ENCODE data around the gene CBFA2T3. TPM values are rescaled to one million over a fixed set of nuclear protein-coding genes. Genes with fewer than 3 reads are reported as not detected.

The CBFA2T3 gene
- total RNA-seq, 1 donor from 2014 or later, result not detected

DNA sequence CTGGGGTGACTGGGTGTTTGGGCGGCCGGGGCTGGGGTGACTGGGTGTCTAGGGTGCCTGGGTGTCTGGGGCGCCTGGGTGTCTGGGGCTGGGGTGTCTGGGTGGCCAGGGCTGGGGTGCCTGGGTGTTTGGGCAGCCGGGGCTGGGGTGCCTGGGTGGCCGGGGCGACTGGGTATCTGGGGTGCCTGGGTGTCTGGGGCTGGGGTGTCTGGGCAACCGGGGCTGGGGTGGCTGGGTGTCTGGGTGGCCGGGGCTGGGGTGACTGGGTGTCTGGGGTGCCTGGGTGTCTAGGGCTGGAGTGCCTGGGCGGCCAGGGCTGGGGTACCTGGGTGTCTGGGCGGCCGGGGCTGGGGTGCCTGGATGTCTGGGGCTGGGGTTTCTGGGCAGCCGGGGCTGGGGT, 151.9 kb downstream of the CBFA2T3 start:
- no peak for DNase-seq (ENCODE audit: extremely low spot score, unreplicated experiment)
- Mint-ChIP-seq H3K4me3 (ENCODE audit: unreplicated experiment) (no peak overlapping the region), H3K4me1 (ENCODE audit: unreplicated experiment) (no peaks in the 10 kb centered on the region), H3K36me3 (ENCODE audit: unreplicated experiment) (peaks cover 5% of the 10 kb centered on the region), H3K27ac (ENCODE audit: unreplicated experiment) (no peak overlapping the region), H3K9me3 (ENCODE audit: unreplicated experiment) (no peaks in the 10 kb centered on the region), H3K27me3 (ENCODE audit: unreplicated experiment) (no peaks in the 10 kb centered on the region)
- TF ChIP-seq, protein P1, sequence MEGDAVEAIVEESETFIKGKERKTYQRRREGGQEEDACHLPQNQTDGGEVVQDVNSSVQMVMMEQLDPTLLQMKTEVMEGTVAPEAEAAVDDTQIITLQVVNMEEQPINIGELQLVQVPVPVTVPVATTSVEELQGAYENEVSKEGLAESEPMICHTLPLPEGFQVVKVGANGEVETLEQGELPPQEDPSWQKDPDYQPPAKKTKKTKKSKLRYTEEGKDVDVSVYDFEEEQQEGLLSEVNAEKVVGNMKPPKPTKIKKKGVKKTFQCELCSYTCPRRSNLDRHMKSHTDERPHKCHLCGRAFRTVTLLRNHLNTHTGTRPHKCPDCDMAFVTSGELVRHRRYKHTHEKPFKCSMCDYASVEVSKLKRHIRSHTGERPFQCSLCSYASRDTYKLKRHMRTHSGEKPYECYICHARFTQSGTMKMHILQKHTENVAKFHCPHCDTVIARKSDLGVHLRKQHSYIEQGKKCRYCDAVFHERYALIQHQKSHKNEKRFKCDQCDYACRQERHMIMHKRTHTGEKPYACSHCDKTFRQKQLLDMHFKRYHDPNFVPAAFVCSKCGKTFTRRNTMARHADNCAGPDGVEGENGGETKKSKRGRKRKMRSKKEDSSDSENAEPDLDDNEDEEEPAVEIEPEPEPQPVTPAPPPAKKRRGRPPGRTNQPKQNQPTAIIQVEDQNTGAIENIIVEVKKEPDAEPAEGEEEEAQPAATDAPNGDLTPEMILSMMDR (IDR thresholded peaks at IDR 0.05), result no peak

Other genes starting within 250 kb of the CBFA2T3 start
- gene PIEZO1, start 192.0 kb downstream of the CBFA2T3 start, total RNA-seq, result 165 and 174 TPM in 2 replicates
- gene CDT1, start 173.4 kb downstream of the CBFA2T3 start, total RNA-seq, result 5.6 and 6.6 TPM in 2 replicates
- gene APRT, start 165.3 kb downstream of the CBFA2T3 start, total RNA-seq, result 77.1 and 83.9 TPM in 2 replicates
- 47.0 and 51.5 TPM in 2 replicates for gene GALNS, start 120.3 kb downstream of the CBFA2T3 start, total RNA-seq
- 71.7 and 74.0 TPM in 2 replicates for gene TRAPPC2L, start 120.1 kb downstream of the CBFA2T3 start, total RNA-seq
- gene PABPN1L, start 110.5 kb downstream of the CBFA2T3 start, total RNA-seq, result not detected in 2 replicates
- gene ACSF3, start 116.6 kb upstream of the CBFA2T3 start, total RNA-seq, result 26.2 and 33.5 TPM in 2 replicates
- 0.13 and 0.35 TPM in 2 replicates for gene CDH15, start 194.5 kb upstream of the CBFA2T3 start, total RNA-seq
- gene SLC22A31, start 223.3 kb upstream of the CBFA2T3 start, total RNA-seq, result not detected in 2 replicates
- 8.6 and 10.5 TPM in 2 replicates for gene ZNF778, start 240.5 kb upstream of the CBFA2T3 start, total RNA-seq